Measurements from ENCODE around the gene ADGRG3.

The ADGRG3 gene

DNA sequence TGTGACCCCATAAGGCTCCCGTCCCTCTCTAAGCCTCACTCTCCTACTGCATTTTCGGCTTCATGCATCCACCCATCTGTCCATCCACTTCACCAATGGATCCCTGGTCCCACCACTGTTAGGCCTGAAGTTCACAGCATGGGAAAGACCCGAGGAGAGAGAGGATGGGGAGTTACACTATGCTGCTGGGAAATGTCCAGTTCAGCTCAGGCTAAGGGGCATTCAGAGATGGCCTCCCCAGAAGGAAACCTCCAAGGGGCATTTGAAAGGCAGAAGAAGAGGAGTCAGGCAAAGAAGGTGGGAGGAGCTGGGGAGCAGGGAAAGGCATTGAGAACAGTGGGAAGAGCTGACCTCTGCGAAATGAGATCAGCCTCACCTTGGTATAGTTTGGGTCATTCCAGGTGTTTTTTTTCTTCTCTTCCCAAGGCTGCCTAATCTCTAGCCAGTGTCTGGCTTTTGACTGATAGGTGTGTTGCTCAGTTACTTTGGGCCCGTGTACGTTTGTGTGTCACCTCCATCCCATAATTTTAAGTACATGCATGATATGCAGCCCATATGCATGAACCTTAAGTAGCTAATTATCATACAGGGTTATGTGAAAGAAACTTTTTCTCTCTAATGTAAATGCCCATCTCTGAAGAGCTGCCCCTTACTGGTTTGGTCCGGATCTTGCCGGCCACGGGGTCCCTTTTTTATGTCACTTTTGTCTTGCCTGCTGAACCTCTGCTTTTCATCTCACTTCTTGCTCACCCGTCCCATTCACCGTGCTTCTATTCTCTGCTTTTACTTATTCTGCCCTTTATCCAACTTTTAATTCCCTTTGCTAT lies 14.9 kb downstream of the ADGRG3 start:
- no peak overlapping the region for H3K9ac ChIP-seq (ENCODE audit: low read depth, low read length, poor library complexity, severe bottlenecking)
- H3K79me2 ChIP-seq (ENCODE audit: insufficient read depth, low read length), result peaks cover 11% of the 10 kb centered on the region
- no peak for TF ChIP-seq EZH2phosphoT487 (IDR thresholded peaks at IDR 0.05; ENCODE audit: borderline replicate concordance)
- TF ChIP-seq, protein P1, sequence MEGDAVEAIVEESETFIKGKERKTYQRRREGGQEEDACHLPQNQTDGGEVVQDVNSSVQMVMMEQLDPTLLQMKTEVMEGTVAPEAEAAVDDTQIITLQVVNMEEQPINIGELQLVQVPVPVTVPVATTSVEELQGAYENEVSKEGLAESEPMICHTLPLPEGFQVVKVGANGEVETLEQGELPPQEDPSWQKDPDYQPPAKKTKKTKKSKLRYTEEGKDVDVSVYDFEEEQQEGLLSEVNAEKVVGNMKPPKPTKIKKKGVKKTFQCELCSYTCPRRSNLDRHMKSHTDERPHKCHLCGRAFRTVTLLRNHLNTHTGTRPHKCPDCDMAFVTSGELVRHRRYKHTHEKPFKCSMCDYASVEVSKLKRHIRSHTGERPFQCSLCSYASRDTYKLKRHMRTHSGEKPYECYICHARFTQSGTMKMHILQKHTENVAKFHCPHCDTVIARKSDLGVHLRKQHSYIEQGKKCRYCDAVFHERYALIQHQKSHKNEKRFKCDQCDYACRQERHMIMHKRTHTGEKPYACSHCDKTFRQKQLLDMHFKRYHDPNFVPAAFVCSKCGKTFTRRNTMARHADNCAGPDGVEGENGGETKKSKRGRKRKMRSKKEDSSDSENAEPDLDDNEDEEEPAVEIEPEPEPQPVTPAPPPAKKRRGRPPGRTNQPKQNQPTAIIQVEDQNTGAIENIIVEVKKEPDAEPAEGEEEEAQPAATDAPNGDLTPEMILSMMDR (conservative IDR thresholded peaks at IDR 0.05; ENCODE audit: low read length), result no peak
- no peak overlapping the region for H3K4me3 ChIP-seq (ENCODE audit: low read length, poor library complexity, severe bottlenecking)
- H3K4me1 ChIP-seq (ENCODE audit: insufficient read depth, low read length, poor library complexity, severe bottlenecking), result peaks cover 33% of the 10 kb centered on the region
- no peaks in the 10 kb centered on the region for H3K27me3 ChIP-seq (ENCODE audit: insufficient read depth, low read length, poor library complexity, severe bottlenecking)
- no peaks in the 10 kb centered on the region; the same call in 1 of the 2 replicates for H3F3A ChIP-seq (ENCODE audit: low read depth)
- H4K20me1 ChIP-seq (ENCODE audit: insufficient read depth, low read length, poor library complexity, severe bottlenecking), result no peaks in the 10 kb centered on the region
- no peak overlapping the region for H3K4me2 ChIP-seq (ENCODE audit: low read depth, low read length, poor library complexity, severe bottlenecking)
- no peaks in the 10 kb centered on the region for H3K9me3 ChIP-seq (ENCODE audit: insufficient read depth, low read depth, low read length)
- no peaks in the 10 kb centered on the region for H3K36me3 ChIP-seq (ENCODE audit: insufficient read depth, low read length)
- H3K9me2 ChIP-seq (replicated peaks; ENCODE audit: low read depth, low read length), result no peaks in the 10 kb centered on the region
- H2AFZ ChIP-seq (ENCODE audit: low read length), result no peak overlapping the region

DNA sequence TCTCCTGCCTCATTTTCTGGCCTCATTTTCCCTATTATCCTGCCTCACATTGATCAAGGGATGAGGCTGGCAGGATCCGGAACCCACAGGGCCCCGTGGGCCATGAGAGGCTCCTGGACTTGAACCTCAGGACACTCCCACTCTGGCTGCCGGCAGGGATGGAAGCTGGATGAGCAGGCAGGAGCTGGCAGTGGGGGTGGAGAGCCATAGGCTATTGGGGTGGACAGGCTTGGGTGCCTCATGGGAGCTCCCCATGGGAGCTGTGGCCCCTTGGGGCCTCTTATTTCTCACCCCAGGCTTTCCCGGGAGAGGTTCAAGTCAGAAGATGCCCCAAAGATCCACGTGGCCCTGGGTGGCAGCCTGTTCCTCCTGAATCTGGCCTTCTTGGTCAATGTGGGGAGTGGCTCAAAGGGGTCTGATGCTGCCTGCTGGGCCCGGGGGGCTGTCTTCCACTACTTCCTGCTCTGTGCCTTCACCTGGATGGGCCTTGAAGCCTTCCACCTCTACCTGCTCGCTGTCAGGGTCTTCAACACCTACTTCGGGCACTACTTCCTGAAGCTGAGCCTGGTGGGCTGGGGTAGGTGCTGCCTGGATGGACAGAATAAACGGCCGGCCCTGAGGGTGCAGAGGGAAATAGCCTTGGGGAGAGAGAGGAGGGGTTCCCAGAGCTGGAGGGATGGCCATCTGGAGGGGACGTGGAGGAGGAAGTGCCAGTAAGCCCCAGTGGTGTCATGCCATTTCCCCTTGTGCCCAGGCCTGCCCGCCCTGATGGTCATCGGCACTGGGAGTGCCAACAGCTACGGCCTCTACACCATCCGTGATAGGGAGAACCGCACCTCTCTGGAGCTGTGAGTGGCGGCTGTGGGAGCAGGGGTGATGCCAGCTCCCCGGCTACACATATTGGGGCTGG lies 15.8 kb downstream of the ADGRG3 start:
- Histone ChIP-seq H3K27me3 (ENCODE audit: insufficient read depth, low read length, poor library complexity, severe bottlenecking) (no peaks in the 10 kb centered on the region), H3K9ac (ENCODE audit: low read depth, low read length, poor library complexity, severe bottlenecking) (no peak overlapping the region), H3K4me2 (ENCODE audit: low read depth, low read length, poor library complexity, severe bottlenecking) (no peak overlapping the region), H3K4me1 (ENCODE audit: insufficient read depth, low read length, poor library complexity, severe bottlenecking) (peaks cover 42% of the 10 kb centered on the region), H4K20me1 (ENCODE audit: insufficient read depth, low read length, poor library complexity, severe bottlenecking) (no peaks in the 10 kb centered on the region), H3K79me2 (ENCODE audit: insufficient read depth, low read length) (peaks cover 20% of the 10 kb centered on the region), H3K36me3 (ENCODE audit: insufficient read depth, low read length) (no peaks in the 10 kb centered on the region), H3K9me2 (replicated peaks; ENCODE audit: low read depth, low read length) (no peaks in the 10 kb centered on the region), H3K4me3 (ENCODE audit: low read length, poor library complexity, severe bottlenecking) (no peak overlapping the region), H3F3A (ENCODE audit: low read depth) (no peaks in the 10 kb centered on the region; the same call in 1 of the 2 replicates), H2AFZ (ENCODE audit: low read length) (no peak overlapping the region), H3K9me3 (ENCODE audit: insufficient read depth, low read depth, low read length) (no peaks in the 10 kb centered on the region)
- TF ChIP-seq, protein P1 (conservative IDR thresholded peaks at IDR 0.05; ENCODE audit: low read length), result no peak

DNA sequence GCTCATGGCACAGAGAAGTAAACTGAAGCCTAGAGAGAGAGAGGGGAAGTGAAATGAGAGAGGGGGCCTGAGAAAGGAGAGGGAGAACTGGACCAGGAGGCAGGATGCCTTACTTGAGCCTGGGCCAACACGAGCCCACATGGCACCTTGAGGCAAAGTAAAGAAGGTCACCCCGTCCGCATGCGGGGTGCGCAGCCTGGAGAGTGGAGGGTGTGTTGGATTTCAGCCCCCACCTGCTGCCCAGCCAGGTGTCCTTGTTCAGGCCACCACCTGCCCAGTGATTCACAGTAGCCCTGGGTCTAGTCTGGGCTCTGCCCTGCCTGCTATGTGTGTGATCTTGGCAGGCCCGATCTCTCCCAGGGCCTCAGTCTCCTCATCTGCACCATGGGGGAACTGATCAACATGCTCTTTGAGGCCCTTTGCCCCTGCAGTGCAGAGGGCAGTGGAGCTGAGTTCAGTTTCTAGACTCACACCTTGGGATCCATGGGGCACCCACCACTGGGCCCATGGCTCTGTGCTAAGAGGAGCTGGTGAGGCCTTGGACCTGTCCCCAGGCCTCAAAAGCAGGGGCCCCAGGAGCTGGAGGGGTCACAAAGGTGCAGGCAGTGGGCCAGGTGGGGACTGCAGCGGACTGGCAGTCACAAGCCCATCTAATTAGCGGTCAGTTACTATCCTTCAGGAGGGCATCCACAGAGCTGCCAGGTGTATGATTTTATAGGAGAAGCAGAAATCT lies 16.7 kb downstream of the ADGRG3 start:
- H3K36me3 ChIP-seq (ENCODE audit: insufficient read depth, low read length), result no peaks in the 10 kb centered on the region
- H2AFZ ChIP-seq (ENCODE audit: low read length), result no peak overlapping the region
- no peak overlapping the region for H3K4me2 ChIP-seq (ENCODE audit: low read depth, low read length, poor library complexity, severe bottlenecking)
- TF ChIP-seq EZH2phosphoT487 (IDR thresholded peaks at IDR 0.05; ENCODE audit: borderline replicate concordance), result no peak
- TF ChIP-seq, protein P1 (conservative IDR thresholded peaks at IDR 0.05; ENCODE audit: low read length), result no peak
- no peaks in the 10 kb centered on the region for H3K9me2 ChIP-seq (replicated peaks; ENCODE audit: low read depth, low read length)
- peaks cover 26% of the 10 kb centered on the region for H3K79me2 ChIP-seq (ENCODE audit: insufficient read depth, low read length)
- H3F3A ChIP-seq (ENCODE audit: low read depth), result peaks cover 4% of the 10 kb centered on the region; the same call in 1 of the 2 replicates
- H3K27me3 ChIP-seq (ENCODE audit: insufficient read depth, low read length, poor library complexity, severe bottlenecking), result no peaks in the 10 kb centered on the region
- H3K9me3 ChIP-seq (ENCODE audit: insufficient read depth, low read depth, low read length), result no peaks in the 10 kb centered on the region
- H3K4me3 ChIP-seq (ENCODE audit: low read length, poor library complexity, severe bottlenecking), result no peak overlapping the region
- peaks cover 43% of the 10 kb centered on the region for H3K4me1 ChIP-seq (ENCODE audit: insufficient read depth, low read length, poor library complexity, severe bottlenecking)
- H3K9ac ChIP-seq (ENCODE audit: low read depth, low read length, poor library complexity, severe bottlenecking), result no peak overlapping the region
- no peaks in the 10 kb centered on the region for H4K20me1 ChIP-seq (ENCODE audit: insufficient read depth, low read length, poor library complexity, severe bottlenecking)

Measured in Loucy (cell line).